ENCODE data around the gene PCNT.

- TF ChIP-seq CTCF (IDR thresholded peaks at IDR 0.05; ENCODE audit: insufficient read depth, low read length, poor library complexity, severe bottlenecking), result no peak
- no peak for TF ChIP-seq EZH2phosphoT487 (conservative IDR thresholded peaks at IDR 0.05; ENCODE audit: low read length)
Observed at GRCh38 chr21:46317710-46318463, 6.1 kb upstream of the PCNT start.

Data from SU-DHL-6 (cell line).